OCI-LY7 (cell line): Measurements from ENCODE around the gene VAC14.

Experiments used
- CTCF ChIP-seq: fragments of 200-600 bp; sonication (generic); conservative IDR thresholded peaks from 2 replicates; pipeline ENCODE4 v1.5.1; 2014; ENCODE audit warnings: mild to moderate bottlenecking, antibody characterized with exemption, low read length, moderate library complexity, mixed read lengths
- EZH2phosphoT487 ChIP-seq: fragments of 200-600 bp; sonication (generic); IDR thresholded peaks from 2 replicates; pipeline ENCODE4 v1.6.1; 2018; ENCODE audit warnings: low read depth, borderline replicate concordance, mild to moderate bottlenecking, mixed run types, antibody characterized with exemption, low read length, moderate library complexity, mixed read lengths

GRCh38 chr16:70659546-70659945, 141.4 kb downstream of the VAC14 start:
- no peak for TF ChIP-seq CTCF
- no peak for TF ChIP-seq EZH2phosphoT487
